GM12878 (cell line): Measurements from ENCODE around the gene XRCC6. TPM values are rescaled to one million over a fixed set of nuclear protein-coding genes. Genes with fewer than 3 reads are reported as not detected.

Source experiments
- CEBPB ChIP-seq, 2 experiments: fragments of 150-350 bp in 1 of 2; IDR thresholded peaks; 2 replicates each; pipeline ENCODE4 v1.6.1; 2012 to 2014; ENCODE audit warnings: low read depth in 2 of 2, low read length in 2 of 2, borderline replicate concordance in 1 of 2, inconsistent platforms in 1 of 2
- HDGF ChIP-seq: fragments of 450-650 bp; IDR thresholded peaks from 2 replicates; pipeline ENCODE4 v1.6.1; 2016; ENCODE audit warnings: antibody characterized with exemption
- IKZF2 ChIP-seq, 2 experiments: fragments of 450-650 bp; IDR thresholded peaks; 2 replicates each; pipeline ENCODE4 v1.6.1; 2017; ENCODE audit warnings: mild to moderate bottlenecking in 2 of 2, moderate library complexity in 2 of 2
- MLLT1 ChIP-seq: fragments of 450-650 bp; IDR thresholded peaks from 2 replicates; pipeline ENCODE4 v1.6.1; 2016; ENCODE audit warnings: mild to moderate bottlenecking
- MXI1 ChIP-seq: fragments of 150-350 bp; IDR thresholded peaks from 2 replicates; pipeline ENCODE4 v1.6.1; 2011; ENCODE audit warnings: low read depth, mild to moderate bottlenecking, inconsistent platforms, low read length, improper control_type of control experiment
- polyA plus RNA-seq, 11 experiments: library from polyadenylated mRNA; depleted of rRNA in 4 of 11; unstranded in 6 of 11; stranded (reverse) in 5 of 11; fragments of >200 nt; fragmentation: Nextera tagmentation in 4 of 11; fragmentation: Illumina TruSeq in 1 of 11; extraction: Ambion mirVana in 4 of 11; extraction: Trizol in 1 of 11; gene quantifications; 1 replicate in 1 of 11; 2 replicates in 10 of 11; pipeline versions ENCODE4 v1.2.1 to v1.2.3, GENCODE V29; 2011 to 2016; ENCODE audit warnings: inconsistent platforms in 2 of 11, missing spikeins in 2 of 11, low read depth in 1 of 11
- total RNA-seq, 4 experiments: library from RNA; depleted of rRNA in 3 of 4; stranded (reverse); fragments of >200 nt in 3 of 4; fragmentation: Illumina TruSeq in 1 of 4; extraction: Trizol in 1 of 4; gene quantifications; 2 replicates each; pipeline versions ENCODE4 v1.2.1 to v1.2.3, GENCODE V29; 2013 to 2021
- TF ChIP-seq, protein P1 (sequence below): fragments of 450-650 bp; formaldehyde crosslinking; IDR thresholded peaks from 2 replicates; pipeline ENCODE4 v1.4.0; 2020; ENCODE audit warnings: mild to moderate bottlenecking, moderate library complexity
- TF ChIP-seq, protein P2 (sequence below): fragments of 450-650 bp; IDR thresholded peaks from 2 replicates; pipeline ENCODE4 v1.6.1; 2018; ENCODE audit warnings: mild to moderate bottlenecking, low read depth, moderate library complexity; ENCODE audit not compliant: partially characterized antibody

XRCC6 gene
- total and polyA plus RNA-seq, 10 of the 15 experiments (the other 5 are each of a cell fraction or from before 2014, with no cell fraction given) = 186 to 718 (median 348) TPM

- TF ChIP-seq CEBPB (IDR thresholded peaks at IDR 0.05; ENCODE audit: borderline replicate concordance in 1 of 2, low read depth in 2 of 2, low read length in 2 of 2) (no peak), IKZF2 (IDR thresholded peaks at IDR 0.05) (0 out of 4 replicates have a peak, but pooled peaks of 1 of the 2 experiments have one; percentile 22), MLLT1 (0 out of 2 replicates have a peak, but pooled peaks have one; percentile 41), MXI1 (peak; percentile 23; the same call in 1 of the 2 replicates), HDGF (peak; percentile 40; the same call in 1 of the 2 replicates)
- TF ChIP-seq, protein P1, sequence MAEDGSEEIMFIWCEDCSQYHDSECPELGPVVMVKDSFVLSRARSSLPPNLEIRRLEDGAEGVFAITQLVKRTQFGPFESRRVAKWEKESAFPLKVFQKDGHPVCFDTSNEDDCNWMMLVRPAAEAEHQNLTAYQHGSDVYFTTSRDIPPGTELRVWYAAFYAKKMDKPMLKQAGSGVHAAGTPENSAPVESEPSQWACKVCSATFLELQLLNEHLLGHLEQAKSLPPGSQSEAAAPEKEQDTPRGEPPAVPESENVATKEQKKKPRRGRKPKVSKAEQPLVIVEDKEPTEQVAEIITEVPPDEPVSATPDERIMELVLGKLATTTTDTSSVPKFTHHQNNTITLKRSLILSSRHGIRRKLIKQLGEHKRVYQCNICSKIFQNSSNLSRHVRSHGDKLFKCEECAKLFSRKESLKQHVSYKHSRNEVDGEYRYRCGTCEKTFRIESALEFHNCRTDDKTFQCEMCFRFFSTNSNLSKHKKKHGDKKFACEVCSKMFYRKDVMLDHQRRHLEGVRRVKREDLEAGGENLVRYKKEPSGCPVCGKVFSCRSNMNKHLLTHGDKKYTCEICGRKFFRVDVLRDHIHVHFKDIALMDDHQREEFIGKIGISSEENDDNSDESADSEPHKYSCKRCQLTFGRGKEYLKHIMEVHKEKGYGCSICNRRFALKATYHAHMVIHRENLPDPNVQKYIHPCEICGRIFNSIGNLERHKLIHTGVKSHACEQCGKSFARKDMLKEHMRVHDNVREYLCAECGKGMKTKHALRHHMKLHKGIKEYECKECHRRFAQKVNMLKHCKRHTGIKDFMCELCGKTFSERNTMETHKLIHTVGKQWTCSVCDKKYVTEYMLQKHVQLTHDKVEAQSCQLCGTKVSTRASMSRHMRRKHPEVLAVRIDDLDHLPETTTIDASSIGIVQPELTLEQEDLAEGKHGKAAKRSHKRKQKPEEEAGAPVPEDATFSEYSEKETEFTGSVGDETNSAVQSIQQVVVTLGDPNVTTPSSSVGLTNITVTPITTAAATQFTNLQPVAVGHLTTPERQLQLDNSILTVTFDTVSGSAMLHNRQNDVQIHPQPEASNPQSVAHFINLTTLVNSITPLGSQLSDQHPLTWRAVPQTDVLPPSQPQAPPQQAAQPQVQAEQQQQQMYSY (CRISPR knock-in tag) = no peak
- TF ChIP-seq, protein P2, sequence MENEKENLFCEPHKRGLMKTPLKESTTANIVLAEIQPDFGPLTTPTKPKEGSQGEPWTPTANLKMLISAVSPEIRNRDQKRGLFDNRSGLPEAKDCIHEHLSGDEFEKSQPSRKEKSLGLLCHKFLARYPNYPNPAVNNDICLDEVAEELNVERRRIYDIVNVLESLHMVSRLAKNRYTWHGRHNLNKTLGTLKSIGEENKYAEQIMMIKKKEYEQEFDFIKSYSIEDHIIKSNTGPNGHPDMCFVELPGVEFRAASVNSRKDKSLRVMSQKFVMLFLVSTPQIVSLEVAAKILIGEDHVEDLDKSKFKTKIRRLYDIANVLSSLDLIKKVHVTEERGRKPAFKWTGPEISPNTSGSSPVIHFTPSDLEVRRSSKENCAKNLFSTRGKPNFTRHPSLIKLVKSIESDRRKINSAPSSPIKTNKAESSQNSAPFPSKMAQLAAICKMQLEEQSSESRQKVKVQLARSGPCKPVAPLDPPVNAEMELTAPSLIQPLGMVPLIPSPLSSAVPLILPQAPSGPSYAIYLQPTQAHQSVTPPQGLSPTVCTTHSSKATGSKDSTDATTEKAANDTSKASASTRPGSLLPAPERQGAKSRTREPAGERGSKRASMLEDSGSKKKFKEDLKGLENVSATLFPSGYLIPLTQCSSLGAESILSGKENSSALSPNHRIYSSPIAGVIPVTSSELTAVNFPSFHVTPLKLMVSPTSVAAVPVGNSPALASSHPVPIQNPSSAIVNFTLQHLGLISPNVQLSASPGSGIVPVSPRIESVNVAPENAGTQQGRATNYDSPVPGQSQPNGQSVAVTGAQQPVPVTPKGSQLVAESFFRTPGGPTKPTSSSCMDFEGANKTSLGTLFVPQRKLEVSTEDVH = no peak
These were observed 1.0 kb upstream of the XRCC6 start (continued) for GRCh38 chr22:41619979-41620588.
